Chondrocyte (in vitro differentiated cells): ENCODE results near the gene ASB1. TPM values are rescaled to one million over a fixed set of nuclear protein-coding genes. Genes with fewer than 3 reads are reported as not detected.
"Not testable (repeated sequence)": the region's sequence is repeated elsewhere in the genome, so short reads cannot be mapped to it uniquely, and the experiment has no call there.

Source experiments
- DNase-seq: peaks from one replicate; pipeline ENCODE4 v3.0.0; 2021; ENCODE audit warnings: mixed read lengths, low spot score
- H3K27ac Mint-ChIP-seq: one replicate; pipeline ENCODE4 v1.8.0; 2021; ENCODE audit warnings: mild to moderate bottlenecking, moderate library complexity, mixed read lengths; ENCODE audit not compliant: unreplicated experiment
- H3K27me3 Mint-ChIP-seq: 2 replicates; pipeline ENCODE4 v1.8.0; 2021; ENCODE audit warnings: low read depth, mixed read lengths
- H3K36me3 Mint-ChIP-seq: 2 replicates; pipeline ENCODE4 v1.8.0; 2021; ENCODE audit warnings: low read depth, mixed read lengths
- H3K4me1 Mint-ChIP-seq: 2 replicates; pipeline ENCODE4 v1.8.0; 2021; ENCODE audit warnings: low read depth, mild to moderate bottlenecking, mixed read lengths
- H3K4me3 Mint-ChIP-seq: one replicate; pipeline ENCODE4 v1.8.0; 2021; ENCODE audit warnings: mild to moderate bottlenecking, moderate library complexity, mixed read lengths; ENCODE audit not compliant: unreplicated experiment
- H3K9me3 Mint-ChIP-seq: 2 replicates; pipeline ENCODE4 v1.8.0; 2021; ENCODE audit warnings: low read depth, mixed read lengths
- CTCF ChIP-seq: fragments of 200-600 bp; sonication (generic); IDR thresholded peaks from 2 replicates; pipeline ENCODE4 v1.5.0; 2021; ENCODE audit warnings: antibody characterized with exemption, mild to moderate bottlenecking, moderate library complexity
- total RNA-seq: library from RNA; stranded (reverse); gene quantifications from 3 replicates; pipeline ENCODE4 v1.2.1, GENCODE V29; 2021

The ASB1 gene
- total RNA-seq, 1 donor from 2014 or later = 31.0 TPM

- no peak for DNase-seq
- Mint-ChIP-seq H3K4me3 (no peak overlapping the region), H3K36me3 (peaks cover 4% of the 10 kb centered on the region), H3K9me3 (no peaks in the 10 kb centered on the region), H3K27me3 (no peaks in the 10 kb centered on the region), H3K4me1 (peaks cover 4% of the 10 kb centered on the region), H3K27ac (no peak overlapping the region)
- no peak for TF ChIP-seq CTCF
Observed at GRCh38 chr2:238404406-238405216, 22.1 kb upstream of the ASB1 start.

GRCh38 chr2:238405217-238405555 is 21.5 kb upstream of the ASB1 start:
- not testable (repeated sequence) for H3K4me3 Mint-ChIP-seq, H3K27me3 Mint-ChIP-seq, H3K27ac Mint-ChIP-seq

GRCh38 chr2:238406221-238406997 is 20.3 kb upstream of the ASB1 start:
- H3K4me1 Mint-ChIP-seq = peaks cover 4% of the 10 kb centered on the region
- H3K9me3 Mint-ChIP-seq = no peaks in the 10 kb centered on the region
- H3K27ac Mint-ChIP-seq = no peak overlapping the region
- H3K4me3 Mint-ChIP-seq = no peak overlapping the region
- H3K36me3 Mint-ChIP-seq = peaks cover 7% of the 10 kb centered on the region
- no peak for TF ChIP-seq CTCF
- no peaks in the 10 kb centered on the region for H3K27me3 Mint-ChIP-seq
- DNase-seq = no peak

More at GRCh38 chr2:238405217-238405555, 21.5 kb upstream of the ASB1 start:
- not testable (repeated sequence) for H3K9me3 Mint-ChIP-seq, H3K36me3 Mint-ChIP-seq, DNase-seq, H3K4me1 Mint-ChIP-seq

- no peak for DNase-seq
- Mint-ChIP-seq H3K27ac (no peak overlapping the region), H3K27me3 (no peaks in the 10 kb centered on the region), H3K36me3 (peaks cover 4% of the 10 kb centered on the region), H3K4me3 (no peak overlapping the region), H3K9me3 (no peaks in the 10 kb centered on the region), H3K4me1 (peaks cover 4% of the 10 kb centered on the region)
- TF ChIP-seq CTCF = no peak
Observed at GRCh38 chr2:238406998-238407285, 19.8 kb upstream of the ASB1 start.

GRCh38 chr2:238407566-238407965 is 19.2 kb upstream of the ASB1 start:
- no peak overlapping the region for H3K4me3 Mint-ChIP-seq
- no peaks in the 10 kb centered on the region for H3K9me3 Mint-ChIP-seq
- DNase-seq = no peak
- no peak overlapping the region for H3K27ac Mint-ChIP-seq
- H3K36me3 Mint-ChIP-seq = peaks cover 4% of the 10 kb centered on the region
- H3K4me1 Mint-ChIP-seq = peaks cover 4% of the 10 kb centered on the region
- no peaks in the 10 kb centered on the region for H3K27me3 Mint-ChIP-seq
- no peak for TF ChIP-seq CTCF
